Left colon (tissue), 2 donors: ENCODE results near the gene SNX22. TPM values are rescaled to one million over a fixed set of nuclear protein-coding genes. Genes with fewer than 3 reads are reported as not detected.
"Not testable (repeated sequence)": the region's sequence is repeated elsewhere in the genome, so short reads cannot be mapped to it uniquely, and the experiment has no call there.

Source experiments
- ATAC-seq: fragments of 200-7000 bp; cut with Tn5 transposase; one replicate; pipeline ENCODE4 v1.9.1; 2020; ENCODE audit warnings: mild to moderate bottlenecking, moderate library complexity
- DNase-seq, 2 donors: peaks; one replicate each; pipeline ENCODE4 v3.0.0-alpha.2; 2020
- intact Hi-C, 2 donors: fragments of 100-400 bp; cut with DNase I in 1 of 2; cut with micrococcal nuclease in 1 of 2; formaldehyde crosslinking; loops; one replicate each; pipeline versions ENCODE4 v1.11.2 to v1.14.0; 2022; cut with DNase I, micrococcal nuclease
- long read RNA-seq: library from polyadenylated mRNA; unstranded; transcript quantifications from one replicate; pipeline ENCODE4 v2.0.0, GENCODE V29; 2021
- total RNA-seq, 2 donors: library from RNA; stranded (reverse); fragmentation: NEBNext Ultra II Directional; extraction: Animal tissue kit (Norgen Biotek cat#: 25700); gene quantifications; one replicate each; pipeline ENCODE4 v1.2.1, GENCODE V29; 2021
- donor health status: DM: no; HTN: no; CAD: no.
- donor health status: DM: yes; HTN: yes; CAD: no.

The SNX22 gene
- total RNA-seq, result under 1 TPM; 0.34 to 0.73 TPM
- long read RNA-seq, partial matches to known transcripts, result 0 of 2 reads
- long read RNA-seq, other reads (novel, unspliced or antisense), result 2 of 2 reads

DNA sequence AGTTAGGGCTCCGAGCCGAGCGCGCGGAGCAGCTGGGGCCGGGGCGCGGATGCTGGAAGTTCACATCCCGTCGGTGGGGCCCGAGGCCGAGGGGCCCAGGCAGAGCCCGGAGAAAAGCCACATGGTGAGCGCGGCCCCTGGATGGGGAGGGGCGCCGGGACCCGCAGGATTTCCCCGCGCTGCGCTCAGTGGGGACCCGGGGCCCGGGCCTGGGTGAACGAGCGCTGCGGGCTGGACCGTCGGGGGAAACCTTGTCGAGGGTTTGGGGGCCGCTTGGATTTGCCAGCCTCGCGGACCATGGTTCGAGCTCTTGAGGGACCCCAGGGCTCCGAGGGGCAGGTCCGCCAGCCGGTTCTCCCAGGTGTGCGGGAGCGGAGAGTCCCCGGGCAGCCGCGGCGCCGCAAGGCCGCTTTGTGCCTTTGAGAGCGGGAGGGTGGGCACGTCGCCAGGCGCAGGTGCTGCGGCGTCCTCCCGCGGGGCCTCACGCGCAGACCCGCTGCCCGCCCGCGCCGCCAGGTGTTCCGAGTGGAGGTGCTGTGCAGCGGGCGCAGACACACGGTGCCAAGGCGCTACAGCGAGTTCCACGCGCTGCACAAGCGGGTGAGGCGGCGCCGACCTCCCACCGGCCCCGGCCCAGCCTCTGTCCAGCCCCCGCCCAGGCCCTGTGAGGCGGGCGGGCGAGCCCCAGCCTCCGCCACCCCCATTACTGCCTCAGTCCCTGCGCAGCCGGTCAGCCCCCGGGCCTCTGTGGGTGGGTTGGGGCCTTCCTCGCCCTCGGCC is at the start of gene SNX22:
Gene SNX22, plus strand, starts transcription at position 5 of the 780 bp plus-strand sequence. Its CDS starts 45 bp downstream, at position 50.
- intact Hi-C loops, result no loop called here
- ATAC-seq (peak; percentile 20), DNase-seq (peak in 1 of 2 donors; percentile 47)

DNA sequence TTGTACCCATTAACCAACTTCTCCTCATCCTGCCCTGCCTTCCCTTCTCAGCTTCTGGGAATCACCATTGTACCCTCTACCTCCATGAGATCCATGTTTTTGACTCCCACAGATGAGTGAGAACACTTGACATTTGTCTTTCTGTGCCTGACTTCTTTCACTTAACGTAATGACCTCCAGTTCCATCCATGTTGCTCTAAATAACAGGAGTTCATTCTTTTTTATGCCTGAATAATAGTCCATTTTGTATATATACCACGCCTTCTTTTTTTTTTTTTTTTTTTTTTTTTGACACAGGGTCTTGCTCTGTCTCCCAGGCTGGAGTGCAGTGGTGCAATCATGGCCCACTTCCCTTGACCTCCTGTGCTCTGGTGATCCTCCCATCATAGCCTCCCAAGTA is 49.0 kb upstream of the SNX22 start:
- intact Hi-C loops, result no loop called here

DNA sequence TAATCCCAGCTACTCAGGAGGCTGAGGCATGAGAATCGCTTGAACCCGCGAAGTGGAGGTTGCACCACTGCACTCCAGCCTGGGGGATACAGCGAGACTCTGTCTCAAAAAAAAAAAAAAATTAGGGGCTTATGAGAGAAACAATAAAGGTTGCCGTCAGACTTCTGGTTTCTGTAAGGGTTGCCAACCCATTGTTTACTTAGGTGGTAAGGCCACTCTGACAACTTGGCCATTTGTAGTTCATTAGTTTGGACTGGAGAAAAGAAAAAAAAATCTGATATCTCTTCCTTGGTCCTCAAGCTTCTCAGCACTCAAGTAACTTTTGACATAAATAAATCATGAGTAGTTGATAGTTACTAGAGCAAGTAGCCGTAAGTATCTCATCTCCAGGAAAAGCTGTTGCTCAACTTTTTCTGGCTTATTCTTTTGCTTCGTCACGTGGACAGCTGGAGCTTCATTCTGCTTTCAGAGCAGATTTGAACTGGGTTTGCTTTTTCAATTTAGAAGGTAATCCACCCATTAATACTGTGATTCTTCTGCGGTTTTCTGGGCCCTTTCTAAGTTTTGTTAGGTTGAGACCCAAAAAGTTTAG is 46.3 kb upstream of the SNX22 start:
- intact Hi-C loops, result no loop called here
- no peak for DNase-seq
- ATAC-seq, result no peak

More for the DNA sequence above, 49.0 kb upstream of the SNX22 start:
- DNase-seq (no peak), ATAC-seq (no peak)

DNA sequence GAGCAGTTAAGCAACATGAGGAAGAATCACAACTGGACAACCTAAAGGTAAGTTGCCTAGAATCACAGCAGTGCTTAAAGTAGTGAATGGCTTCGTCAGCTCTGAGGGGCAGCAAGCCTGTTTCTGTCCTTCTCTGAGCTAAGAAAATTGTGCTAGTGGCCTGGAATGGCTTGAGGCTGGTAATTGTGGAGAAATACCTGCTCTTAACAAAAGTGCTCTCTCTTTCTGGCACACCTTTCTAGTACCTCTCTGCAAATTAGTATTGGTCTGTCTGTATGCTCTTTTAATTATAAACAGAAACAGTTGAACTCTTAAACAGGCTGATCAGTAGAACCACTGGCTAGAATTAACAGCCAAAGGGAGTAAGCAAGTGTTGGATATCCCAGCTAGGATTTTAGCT is 44.2 kb upstream of the SNX22 start:
- intact Hi-C loops, result no loop called here
- no peak for DNase-seq
- ATAC-seq, result no peak

DNA sequence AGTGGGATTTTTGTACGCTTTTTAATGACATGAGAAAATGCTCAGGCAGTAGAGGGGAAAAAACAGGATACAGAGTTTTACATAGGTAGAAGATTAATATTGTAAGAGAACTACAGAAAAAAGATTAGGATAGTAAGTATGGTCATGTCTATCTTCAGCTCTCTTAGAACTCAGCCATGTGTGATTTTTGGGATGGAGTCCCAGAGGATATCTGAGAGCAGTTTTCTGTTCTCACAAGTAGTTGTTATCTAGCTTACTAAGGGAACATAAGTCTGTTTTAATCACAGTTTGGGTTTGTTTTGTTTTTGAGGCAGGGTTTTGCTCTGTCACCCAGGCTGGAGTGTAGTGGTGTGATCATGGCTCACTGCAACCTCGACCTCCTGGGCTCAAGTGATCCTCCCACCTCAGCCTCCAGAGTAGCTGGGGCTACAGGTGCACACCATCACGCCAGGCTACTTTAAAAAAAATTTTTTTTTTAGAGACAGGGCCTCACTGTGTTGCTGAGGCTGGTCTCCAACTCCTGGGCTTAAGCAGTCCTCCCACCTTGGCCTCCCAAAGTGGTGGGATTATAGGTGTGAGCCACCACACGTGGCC is 41.3 kb upstream of the SNX22 start:
- intact Hi-C loops, result not testable (repeated sequence)

DNA sequence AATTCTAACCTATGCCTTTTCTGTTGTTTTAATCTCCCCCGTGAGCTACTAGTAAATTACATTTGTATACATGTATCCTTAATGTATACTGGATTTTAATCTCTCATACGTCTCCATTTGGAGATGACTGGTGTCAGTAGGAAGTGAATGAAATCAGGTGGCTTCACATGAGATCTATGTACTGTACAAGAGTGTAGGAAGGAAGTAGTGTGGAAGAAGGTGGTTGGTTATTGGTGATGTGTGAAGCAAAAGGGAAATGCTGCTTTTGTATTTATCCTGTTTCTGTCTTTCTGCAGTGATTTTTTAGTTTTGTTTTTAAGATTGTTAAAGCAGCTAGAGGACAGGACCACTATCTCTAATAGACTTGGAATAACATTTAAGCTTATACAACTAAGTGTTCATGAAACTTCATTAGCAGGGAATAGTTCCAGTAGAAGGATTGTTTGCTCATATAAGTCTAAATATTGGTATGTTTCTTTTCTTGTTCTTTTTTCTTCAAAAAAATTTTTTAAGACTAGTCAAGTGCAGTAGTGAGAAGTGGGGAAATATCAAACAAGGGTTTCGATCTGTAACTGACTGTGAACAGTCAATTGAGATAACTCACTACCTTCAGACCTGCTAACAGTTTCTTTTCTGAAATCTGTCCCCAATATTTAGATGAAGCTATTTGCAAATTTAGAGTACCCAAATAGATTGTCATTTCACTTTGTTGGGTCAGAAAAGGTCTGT is 40.4 kb upstream of the SNX22 start:
- no peak for ATAC-seq
- DNase-seq, result no peak
- intact Hi-C loops, result no loop called here

More for the DNA sequence above, 41.3 kb upstream of the SNX22 start:
- not testable (repeated sequence) for DNase-seq, ATAC-seq

DNA sequence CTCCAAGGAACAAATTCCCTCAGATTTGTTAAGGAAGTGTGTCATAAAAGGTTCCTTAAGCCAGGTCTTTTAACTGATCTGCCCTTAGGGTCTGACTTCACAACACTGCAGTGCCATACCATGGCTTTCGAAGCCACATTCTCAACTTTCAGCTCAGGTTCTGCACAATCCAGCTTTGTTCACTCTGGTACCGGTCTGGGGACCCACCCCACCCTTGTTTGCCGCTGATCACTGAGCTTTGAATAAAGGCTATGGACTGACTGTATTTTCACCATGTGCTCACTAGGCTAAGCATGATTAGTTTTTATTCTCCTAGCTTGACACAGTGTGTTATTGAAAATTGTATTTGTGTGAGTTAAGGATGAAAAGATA is 39.9 kb upstream of the SNX22 start:
- ATAC-seq, result no peak
- intact Hi-C loops, result no loop called here

DNA sequence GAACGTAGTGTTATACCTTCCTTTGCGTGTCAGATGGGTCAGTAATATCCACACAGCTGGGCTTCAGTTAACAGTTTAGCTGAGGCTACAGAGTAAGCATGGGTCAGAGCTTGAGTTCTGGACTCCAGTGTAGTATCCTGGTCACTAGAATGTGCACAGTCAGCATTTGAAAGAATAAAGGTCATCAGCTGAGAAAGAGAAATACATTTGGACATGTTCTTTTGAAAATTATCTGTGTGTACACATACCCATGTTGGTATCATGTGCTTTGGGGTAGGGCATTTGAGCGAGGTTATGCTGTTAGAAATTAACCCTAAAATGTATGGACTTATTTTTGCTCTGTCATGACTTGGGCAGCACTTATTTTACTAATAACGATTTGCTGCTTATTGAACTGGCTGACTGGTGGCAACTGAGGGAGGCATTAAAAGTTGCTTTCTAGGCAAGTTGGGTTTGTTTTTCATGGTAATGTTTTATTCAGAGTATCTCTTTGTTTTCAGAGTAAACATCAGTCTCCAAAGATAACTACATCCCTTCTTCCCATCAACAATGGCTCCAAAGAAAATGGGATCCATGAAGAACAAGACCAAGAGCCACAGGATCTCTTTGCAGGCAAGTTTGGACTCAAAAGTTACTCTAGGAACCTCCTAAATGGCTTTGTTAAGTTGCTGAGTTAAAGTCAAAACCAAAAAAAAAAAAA is 39.3 kb upstream of the SNX22 start:
- DNase-seq (no peak), ATAC-seq (no peak)
- intact Hi-C loops, result no loop called here

More for the DNA sequence above, 39.9 kb upstream of the SNX22 start:
- no peak for DNase-seq

DNA sequence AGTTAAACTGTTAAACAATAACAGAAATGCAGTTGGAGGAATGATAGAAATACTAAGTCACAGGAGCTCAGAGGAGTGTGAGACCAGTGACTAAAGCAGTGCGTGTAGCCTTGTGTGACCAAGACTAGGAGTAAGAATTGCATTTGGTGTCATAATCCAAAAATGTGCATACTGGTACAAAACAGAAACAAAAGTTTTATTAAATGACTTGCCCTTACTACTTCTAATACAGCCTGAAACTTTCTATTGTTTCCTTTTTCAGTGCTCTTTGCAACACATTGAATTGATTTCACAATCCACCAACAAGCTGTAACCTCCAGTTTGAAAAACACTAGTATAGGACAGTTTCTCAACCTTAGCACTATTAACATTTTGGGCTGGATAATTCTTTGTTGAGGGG is 38.6 kb upstream of the SNX22 start:
- ATAC-seq, result no peak
- intact Hi-C loops, result no loop called here
- no peak for DNase-seq

DNA sequence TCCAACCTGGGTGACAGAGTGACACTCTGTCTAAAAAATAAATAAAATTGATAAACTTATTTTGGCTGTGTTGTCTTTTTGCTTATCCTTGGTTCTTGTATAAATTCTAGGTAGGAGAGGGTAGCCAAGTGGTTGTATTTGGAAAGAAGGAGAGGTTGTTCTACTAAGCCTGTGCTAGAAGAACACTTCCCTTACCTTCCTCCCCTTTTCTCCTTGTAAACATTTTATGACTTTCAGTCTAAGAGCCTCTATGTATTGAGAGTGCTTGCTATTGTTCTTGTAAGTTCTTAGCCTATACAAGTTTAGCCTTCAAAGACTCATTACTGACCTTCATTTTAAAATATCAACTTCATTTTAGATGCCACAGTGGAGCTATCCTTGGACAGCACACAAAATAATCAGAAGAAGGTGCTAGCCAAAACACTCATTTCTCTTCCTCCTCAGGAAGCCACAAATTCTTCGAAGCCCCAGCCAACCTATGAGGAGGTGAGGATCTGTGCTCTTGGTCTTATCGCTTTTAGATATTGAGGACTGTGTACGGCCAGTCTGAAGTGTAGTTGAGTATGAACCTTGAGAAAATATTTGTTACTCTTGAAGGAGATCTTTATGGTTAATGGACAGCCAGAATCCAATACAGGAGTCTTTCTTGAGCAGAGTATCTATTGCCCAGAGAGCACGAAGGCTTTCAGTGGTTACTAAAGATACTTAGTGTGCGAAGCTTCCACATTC is 33.6 kb upstream of the SNX22 start:
- no peak for DNase-seq
- ATAC-seq, result peak; percentile 51

DNA sequence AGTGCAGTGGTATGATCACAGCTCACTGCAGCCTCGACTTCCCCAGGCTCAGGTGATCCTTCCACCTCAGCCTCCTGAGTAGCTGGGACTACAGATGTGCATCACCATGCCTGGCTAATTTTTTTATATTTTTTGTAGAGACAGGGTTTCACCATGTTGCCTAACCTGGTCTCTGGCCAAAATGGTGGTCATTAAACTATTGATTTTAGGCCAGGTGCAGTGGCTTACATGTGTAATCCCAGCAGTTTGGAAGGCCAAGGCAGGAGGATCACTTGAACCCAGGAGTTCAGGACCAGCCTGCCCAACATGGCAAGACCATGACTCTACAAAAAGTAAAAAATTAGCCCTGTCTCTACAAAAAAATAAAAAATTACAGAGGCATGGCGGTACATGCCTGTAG is 31.2 kb upstream of the SNX22 start:
- DNase-seq, intact Hi-C loops, ATAC-seq: not testable (repeated sequence)

More for the DNA sequence above, 33.6 kb upstream of the SNX22 start:
- intact Hi-C loops, result no loop called here

DNA sequence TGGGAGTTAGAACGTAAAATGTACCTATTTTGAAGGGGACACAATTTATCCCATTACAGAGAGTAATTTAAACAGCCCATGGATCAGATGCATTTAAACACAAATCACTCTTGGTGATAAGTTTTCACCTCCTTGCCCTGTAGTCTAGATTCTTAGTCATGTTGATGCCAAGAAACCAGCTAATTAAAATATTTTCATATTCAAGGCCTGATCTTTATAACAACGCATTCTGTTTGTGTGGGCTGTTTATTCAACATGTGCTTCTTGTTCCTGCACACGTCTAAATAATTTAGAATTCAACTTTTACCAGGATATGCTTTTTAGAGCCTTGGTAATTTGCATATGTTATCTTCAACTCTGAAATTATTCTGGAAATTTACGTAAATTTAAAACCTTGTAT is 29.9 kb upstream of the SNX22 start:
- no peak for DNase-seq
- no peak for ATAC-seq
- intact Hi-C loops, result no loop called here

DNA sequence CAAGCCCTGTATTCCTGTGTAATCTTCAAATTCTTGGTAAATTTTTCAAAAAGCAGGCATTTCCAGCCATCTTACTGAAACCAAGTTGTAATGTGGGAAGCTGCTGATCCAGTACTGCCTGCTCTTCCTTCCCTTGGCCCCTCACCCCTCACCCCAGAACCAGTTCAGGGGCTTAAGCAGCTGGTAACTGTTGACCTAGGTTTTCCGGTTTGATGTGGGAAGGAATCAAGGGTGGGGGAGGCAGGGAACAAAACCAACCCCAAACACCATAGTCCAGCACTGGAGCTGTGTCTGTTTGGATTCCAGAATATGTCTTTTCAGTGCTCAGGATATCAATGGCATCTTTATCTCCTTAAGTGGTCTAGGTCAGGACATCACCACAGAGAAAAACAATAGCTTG is 29.1 kb upstream of the SNX22 start:
- no peak for ATAC-seq
- no peak for DNase-seq
- intact Hi-C loops, result no loop called here

DNA sequence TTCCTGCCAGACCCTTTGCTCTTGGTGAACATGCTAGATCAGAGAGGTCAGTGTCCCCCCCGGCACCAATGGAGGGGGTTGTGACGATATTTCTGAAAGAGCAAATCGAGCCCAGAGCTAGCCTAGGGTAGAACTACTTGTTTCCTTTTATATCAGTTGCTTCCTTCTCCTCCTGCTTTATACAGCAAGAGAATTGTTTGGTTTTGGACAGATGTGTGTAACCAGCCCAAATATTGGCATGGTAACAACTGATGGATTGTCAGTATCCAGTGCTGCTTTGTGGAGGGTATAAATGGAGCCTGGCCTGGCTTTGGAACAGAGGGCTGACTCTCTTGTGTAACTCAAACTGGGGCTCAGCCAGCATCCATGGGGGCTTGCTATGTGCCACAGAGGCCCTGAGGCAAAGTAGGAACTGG is 28.6 kb upstream of the SNX22 start:
- DNase-seq (no peak), ATAC-seq (no peak)
- intact Hi-C loops, result no loop called here

DNA sequence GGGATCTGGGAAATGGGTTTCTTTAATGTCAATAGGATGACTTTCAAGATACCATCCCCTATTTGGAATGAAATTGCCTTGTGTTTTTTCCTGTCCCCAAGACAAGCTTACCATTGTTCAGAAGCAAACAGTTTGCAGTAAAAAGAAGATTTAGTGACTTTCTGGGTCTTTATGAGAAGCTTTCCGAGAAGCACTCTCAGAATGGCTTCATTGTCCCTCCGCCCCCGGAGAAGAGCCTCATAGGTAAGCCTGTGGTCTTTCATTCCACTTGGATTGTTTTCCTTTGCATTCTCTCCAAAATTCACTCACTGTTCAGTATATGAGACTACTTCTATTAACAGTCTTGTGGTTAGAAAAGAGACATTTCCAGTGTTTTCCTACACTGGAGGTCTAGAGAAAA is 25.6 kb upstream of the SNX22 start:
- intact Hi-C loops, result no loop called here
- no peak for DNase-seq
- no peak for ATAC-seq

DNA sequence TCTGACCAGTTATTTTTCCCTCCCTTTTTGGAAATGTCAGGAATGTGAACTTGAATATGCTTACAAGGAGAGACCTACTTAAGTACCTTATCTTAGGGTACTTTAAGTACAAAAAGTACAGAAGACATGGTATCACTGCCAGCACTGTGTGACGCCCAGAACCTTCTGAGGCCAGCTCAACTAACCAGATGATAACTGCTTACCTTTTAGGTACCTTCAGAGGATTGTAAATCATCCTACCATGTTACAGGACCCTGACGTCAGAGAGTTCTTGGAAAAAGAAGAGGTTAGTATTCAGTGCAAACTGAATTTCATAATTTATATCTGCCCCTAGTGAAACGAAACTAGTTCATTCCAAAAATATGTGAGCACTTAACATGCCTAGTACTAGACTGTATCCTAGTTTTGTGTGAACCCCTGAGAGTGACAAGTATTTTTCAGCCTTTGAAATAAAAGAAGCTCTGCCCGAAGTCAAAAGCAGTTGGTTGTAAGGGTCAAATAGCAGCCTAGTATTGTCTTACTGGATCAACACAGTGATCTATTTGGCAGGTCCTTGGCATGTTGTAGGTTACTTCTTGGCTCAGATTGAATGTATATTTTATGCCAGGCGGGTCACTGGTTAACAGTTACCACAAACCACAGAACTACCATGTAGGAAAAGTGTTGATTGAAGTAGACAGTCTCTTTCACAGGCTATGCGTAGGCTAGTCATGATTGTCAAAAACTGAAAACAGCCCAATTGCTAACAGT is 23.8 kb upstream of the SNX22 start:
- intact Hi-C loops, result no loop called here
- DNase-seq (no peak), ATAC-seq (no peak)

DNA sequence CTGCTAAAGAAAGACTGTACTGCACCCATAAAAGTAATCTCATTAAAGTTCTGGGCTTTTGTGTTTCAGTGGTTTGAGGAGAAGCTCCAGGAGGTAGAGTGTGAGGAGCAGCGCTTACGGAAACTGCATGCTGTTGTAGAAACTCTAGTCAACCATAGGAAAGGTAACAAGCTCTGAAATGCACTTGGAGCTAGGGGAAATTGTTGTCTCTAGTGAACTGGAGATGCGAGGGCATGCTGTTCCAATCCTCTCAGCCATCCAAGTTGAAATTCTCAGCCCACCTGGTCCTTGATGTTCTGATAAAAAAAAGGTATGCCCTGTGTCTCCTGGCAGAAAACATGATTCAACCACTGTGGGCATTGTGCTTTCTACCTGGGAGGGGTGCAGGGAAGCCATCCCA is 21.4 kb upstream of the SNX22 start:
- intact Hi-C loops, result no loop called here
- DNase-seq, result no peak
- ATAC-seq, result no peak

DNA sequence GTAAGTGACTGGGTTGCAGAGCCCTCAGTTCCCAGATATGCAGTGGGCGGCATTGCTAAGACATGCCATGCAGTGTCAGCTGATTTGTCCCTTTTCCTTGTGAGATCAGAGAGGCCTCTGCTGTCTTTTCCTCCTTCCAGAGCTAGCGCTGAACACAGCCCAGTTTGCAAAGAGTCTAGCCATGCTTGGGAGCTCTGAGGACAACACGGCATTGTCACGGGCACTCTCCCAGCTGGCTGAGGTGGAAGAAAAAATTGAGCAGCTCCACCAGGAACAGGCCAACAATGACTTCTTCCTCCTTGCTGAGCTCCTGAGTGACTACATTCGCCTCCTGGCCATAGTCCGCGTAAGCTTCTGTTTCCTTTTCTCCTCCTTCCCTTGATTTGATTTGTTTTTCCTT is 20.0 kb upstream of the SNX22 start:
- DNase-seq (no peak), ATAC-seq (no peak)
- intact Hi-C loops, result no loop called here
